22Rv1 (cell line): Measurements from ENCODE around the gene S100A12.

Experiments used
- H3K27ac ChIP-seq: fragments of 450-650 bp; 2 replicates; pipeline ENCODE4 v1.5.1; 2017
- CTCF ChIP-seq: fragments of 450-650 bp; IDR thresholded peaks from 2 replicates; pipeline ENCODE4 v1.5.1; 2017; ENCODE audit warnings: mild to moderate bottlenecking
- ZFX ChIP-seq: fragments of 450-650 bp; IDR thresholded peaks from 2 replicates; pipeline ENCODE4 v1.6.1; 2017; ENCODE audit warnings: antibody characterized with exemption, borderline replicate concordance

Gene S100A12

GRCh38 chr1:153341431-153341934 lies 33.9 kb downstream of the S100A12 start:
- no peak for TF ChIP-seq CTCF
- no peak for TF ChIP-seq ZFX
- H3K27ac ChIP-seq, result no peak overlapping the region

GRCh38 chr1:153340356-153340755 lies 35.1 kb downstream of the S100A12 start:
- TF ChIP-seq CTCF (no peak), ZFX (no peak)
- H3K27ac ChIP-seq, result no peak overlapping the region

- no peak for TF ChIP-seq ZFX
- no peak for TF ChIP-seq CTCF
- no peak overlapping the region for H3K27ac ChIP-seq
Measured at GRCh38 chr1:153339802-153340201, 35.6 kb downstream of the S100A12 start.

- H3K27ac ChIP-seq, result no peak overlapping the region
- TF ChIP-seq CTCF (no peak), ZFX (no peak)
Measured at GRCh38 chr1:153337980-153338853, 37.2 kb downstream of the S100A12 start.

GRCh38 chr1:153336650-153337049 lies 38.8 kb downstream of the S100A12 start:
- H3K27ac ChIP-seq, result no peak overlapping the region
- no peak for TF ChIP-seq CTCF
- no peak for TF ChIP-seq ZFX

- TF ChIP-seq ZFX (no peak), CTCF (no peak)
- no peak overlapping the region for H3K27ac ChIP-seq
Measured at GRCh38 chr1:153333902-153334301, 41.5 kb downstream of the S100A12 start.

- no peak for TF ChIP-seq ZFX
- TF ChIP-seq CTCF, result no peak
- H3K27ac ChIP-seq, result no peak overlapping the region
Measured at GRCh38 chr1:153324912-153325311, 50.5 kb downstream of the S100A12 start.
